IMR-90 (cell line): ENCODE measurements around the gene KDM1A.

Experiments used
- BHLHE40 ChIP-seq: fragments of 150-350 bp; IDR thresholded peaks from 2 replicates; pipeline ENCODE4 v1.6.1; 2016; ENCODE audit warnings: mild to moderate bottlenecking, low read depth, low read length
- CEBPB ChIP-seq: IDR thresholded peaks from 2 replicates; pipeline ENCODE4 v1.6.1; 2012; ENCODE audit warnings: low read depth, low read length, improper control_type of control experiment
- CHD1 ChIP-seq: IDR thresholded peaks from 2 replicates; pipeline ENCODE4 v1.6.1; 2012; ENCODE audit warnings: low read depth, low read length, improper control_type of control experiment
- CTCF ChIP-seq: conservative IDR thresholded peaks from 2 replicates; pipeline ENCODE4 v1.5.1; 2012; ENCODE audit warnings: mild to moderate bottlenecking, low read depth, low read length, improper control_type of control experiment
- FOS ChIP-seq: fragments of 150-350 bp; IDR thresholded peaks from 2 replicates; pipeline ENCODE4 v1.6.1; 2016; ENCODE audit warnings: low read depth, low read length
- MAFK ChIP-seq: IDR thresholded peaks from 2 replicates; pipeline ENCODE4 v1.6.1; 2012; ENCODE audit warnings: low read depth, low read length, improper control_type of control experiment
- MXI1 ChIP-seq: IDR thresholded peaks from 2 replicates; pipeline ENCODE4 v1.6.1; 2012; ENCODE audit warnings: low read depth, mild to moderate bottlenecking, low read length, moderate library complexity, borderline replicate concordance
- NFE2L2 ChIP-seq: fragments of 150-350 bp; IDR thresholded peaks from 2 replicates; pipeline ENCODE4 v1.6.1; 2016; ENCODE audit warnings: low read depth, mild to moderate bottlenecking, low read length
- POLR2A ChIP-seq: IDR thresholded peaks from 2 replicates; pipeline ENCODE4 v1.6.1; 2012; ENCODE audit warnings: mild to moderate bottlenecking, low read depth, low read length
- RAD21 ChIP-seq: IDR thresholded peaks from 2 replicates; pipeline ENCODE4 v1.6.1; 2012; ENCODE audit warnings: low read length, improper control_type of control experiment
- RFX5 ChIP-seq: IDR thresholded peaks from 2 replicates; pipeline ENCODE4 v1.8.0; 2012; ENCODE audit warnings: low read depth, mild to moderate bottlenecking, low read length, moderate library complexity
- USF2 ChIP-seq: fragments of 150-350 bp; IDR thresholded peaks from 2 replicates; pipeline ENCODE4 v1.6.1; 2017; ENCODE audit warnings: mild to moderate bottlenecking, antibody characterized with exemption, low read length, low read depth
- TF ChIP-seq, protein P1 (sequence below): fragments of 150-350 bp; IDR thresholded peaks from 2 replicates; pipeline ENCODE4 v1.6.1; 2016; ENCODE audit warnings: low read depth, mild to moderate bottlenecking, low read length, moderate library complexity, borderline replicate concordance

DNA sequence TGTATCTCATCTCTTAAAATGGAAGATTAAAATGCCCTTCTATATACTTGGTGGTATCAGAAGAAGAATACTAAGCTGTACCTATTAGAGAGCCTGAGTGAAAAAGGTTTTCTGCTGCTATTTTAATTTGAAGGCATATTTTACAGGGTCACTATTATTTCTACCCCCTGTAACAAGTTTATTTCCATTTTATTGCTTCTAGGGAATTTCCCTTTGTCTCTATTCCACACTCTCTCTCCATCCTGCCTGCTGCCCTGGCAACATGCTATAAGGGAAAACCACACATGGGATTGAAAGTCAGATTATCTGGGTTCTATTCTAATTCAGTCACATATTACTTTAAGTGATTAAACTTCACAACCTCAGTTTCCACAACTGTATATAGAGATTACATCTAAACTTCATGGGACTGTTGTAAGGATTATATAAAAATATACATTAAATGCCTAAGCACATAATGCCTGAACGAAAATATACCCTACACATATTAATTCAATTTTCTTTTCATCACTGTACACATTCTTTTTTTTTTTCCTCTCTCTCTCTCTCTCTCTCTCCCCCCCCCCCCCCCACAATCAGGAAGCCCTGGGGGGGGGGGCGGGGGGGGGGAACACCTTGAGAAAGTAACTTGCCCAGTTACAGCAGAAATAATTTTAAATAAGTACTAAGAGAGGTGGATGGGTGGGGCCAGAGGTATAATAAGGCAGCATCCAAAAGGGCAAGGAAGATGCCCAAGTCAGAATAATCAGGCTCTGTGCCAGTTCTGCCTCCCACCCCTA, 97.8 kb downstream of the KDM1A start:
- TF ChIP-seq RFX5, result no peak
- no peak for TF ChIP-seq CTCF
- no peak for TF ChIP-seq RAD21
- TF ChIP-seq USF2, result no peak
- no peak for TF ChIP-seq POLR2A
- no peak for TF ChIP-seq BHLHE40
- no peak for TF ChIP-seq CHD1
- TF ChIP-seq, protein P1, sequence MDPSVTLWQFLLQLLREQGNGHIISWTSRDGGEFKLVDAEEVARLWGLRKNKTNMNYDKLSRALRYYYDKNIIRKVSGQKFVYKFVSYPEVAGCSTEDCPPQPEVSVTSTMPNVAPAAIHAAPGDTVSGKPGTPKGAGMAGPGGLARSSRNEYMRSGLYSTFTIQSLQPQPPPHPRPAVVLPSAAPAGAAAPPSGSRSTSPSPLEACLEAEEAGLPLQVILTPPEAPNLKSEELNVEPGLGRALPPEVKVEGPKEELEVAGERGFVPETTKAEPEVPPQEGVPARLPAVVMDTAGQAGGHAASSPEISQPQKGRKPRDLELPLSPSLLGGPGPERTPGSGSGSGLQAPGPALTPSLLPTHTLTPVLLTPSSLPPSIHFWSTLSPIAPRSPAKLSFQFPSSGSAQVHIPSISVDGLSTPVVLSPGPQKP, result no peak
- TF ChIP-seq FOS, result no peak
- no peak for TF ChIP-seq NFE2L2
- TF ChIP-seq MAFK, result no peak
- TF ChIP-seq CEBPB, result no peak
- TF ChIP-seq MXI1, result no peak
